ENCODE results near the gene ARHGAP28. TPM values are rescaled to one million over a fixed set of nuclear protein-coding genes. Genes with fewer than 3 reads are reported as not detected.
A peak's percentile ranks its signal among the peaks of the same experiment; 100 is the strongest.

ARHGAP28 gene
- polyA plus RNA-seq, 1 of the 3 experiments (the other 2 are of a cell fraction) = 0.99 TPM

GRCh38 chr18:6874315-6874714, 144.8 kb downstream of the ARHGAP28 start:
- Histone ChIP-seq H4K20me1 (ENCODE audit: insufficient read depth) (no peaks in the 10 kb centered on the region), H3K36me3 (replicated peaks in 1 of 2; ENCODE audit: control insufficient read depth in 1 of 2, insufficient read depth in 2 of 2, low read length in 1 of 2) (no peaks in the 10 kb centered on the region), H3K9ac (no peak overlapping the region), H3F3A (replicated peaks; ENCODE audit: insufficient read depth) (no peaks in the 10 kb centered on the region), H3K4me2 (no peak overlapping the region), H3K27me3 (ENCODE audit: insufficient read depth) (no peaks in the 10 kb centered on the region), H3K4me3 (ENCODE audit: low read depth in 2 of 2, low read length in 1 of 2) (no peak overlapping the region), H2AFZ (ENCODE audit: low read depth) (no peak overlapping the region), H3K27ac (ENCODE audit: low read depth in 2 of 2, low read length in 1 of 2) (no peak overlapping the region), H3K9me2 (no peaks in the 10 kb centered on the region), H3K79me2 (ENCODE audit: insufficient read depth) (no peaks in the 10 kb centered on the region), H3K4me1 (ENCODE audit: control insufficient read depth in 1 of 2, insufficient read depth in 2 of 2, low read depth in 1 of 2, low read length in 1 of 2) (peaks cover 0 to 4% of the 10 kb centered on the region in 2 experiments; a peak in 2 of 4 replicates), H3K9me3 (no peaks in the 10 kb centered on the region)
- ChIA-PET POLR2A (no interaction called here), CTCF (interaction anchor here (0.8 to 1.4 kb wide), 4 partner anchors 12 to 331 kb away, joined by 3 to 8 read pairs (median 3); no protein-coding TSS in a partner anchor)
- no peak for DNase-seq
- WGBS (ENCODE audit: low lambda C conversion rate) = 43% methylated on average over 1 of the region's 1 CpG
- peak; percentile 25; the same call in 1 of the 2 replicates for TF ChIP-seq SMC3 (IDR thresholded peaks at IDR 0.05; ENCODE audit: low read depth, low read length)
- TF ChIP-seq RAD21 (IDR thresholded peaks at IDR 0.05; ENCODE audit: low read length) = peak; percentile 66
- no peak for TF ChIP-seq YY1 (IDR thresholded peaks at IDR 0.05; ENCODE audit: low read depth)
- peak; percentile 43 for TF ChIP-seq CTCF (IDR thresholded peaks at IDR 0.05)

- ChIA-PET CTCF (interaction anchor here (0.7 to 1.3 kb wide), 2 partner anchors 10 to 333 kb away, joined by 3 to 8 read pairs; no protein-coding TSS in a partner anchor), POLR2A (no interaction called here)
- DNase-seq = no peak
- no peak overlapping the region for H2AFZ ChIP-seq (ENCODE audit: low read depth)
- H3K36me3 ChIP-seq (replicated peaks in 1 of 2; ENCODE audit: control insufficient read depth in 1 of 2, insufficient read depth in 2 of 2, low read length in 1 of 2) = no peaks in the 10 kb centered on the region
- no peak overlapping the region for H3K9ac ChIP-seq
- H4K20me1 ChIP-seq (ENCODE audit: insufficient read depth) = no peaks in the 10 kb centered on the region
- no peaks in the 10 kb centered on the region for H3K27me3 ChIP-seq (ENCODE audit: insufficient read depth)
- no peaks in the 10 kb centered on the region for H3K9me2 ChIP-seq
- H3K4me2 ChIP-seq = no peak overlapping the region
- H3K9me3 ChIP-seq = no peaks in the 10 kb centered on the region
- no peak overlapping the region for H3K27ac ChIP-seq (ENCODE audit: low read depth in 2 of 2, low read length in 1 of 2)
- no peaks in the 10 kb centered on the region for H3F3A ChIP-seq (replicated peaks; ENCODE audit: insufficient read depth)
- H3K4me1 ChIP-seq (ENCODE audit: control insufficient read depth in 1 of 2, insufficient read depth in 2 of 2, low read depth in 1 of 2, low read length in 1 of 2) = peaks cover 0 to 12% of the 10 kb centered on the region in 2 experiments; a peak in 2 of 4 replicates
- H3K79me2 ChIP-seq (ENCODE audit: insufficient read depth) = no peaks in the 10 kb centered on the region
- H3K4me3 ChIP-seq (ENCODE audit: low read depth in 2 of 2, low read length in 1 of 2) = no peak overlapping the region
- TF ChIP-seq RFX5 (IDR thresholded peaks at IDR 0.05; ENCODE audit: low read length) = no peak
- TF ChIP-seq USF2 (IDR thresholded peaks at IDR 0.05; ENCODE audit: borderline replicate concordance, low read depth, low read length) = no peak
- TF ChIP-seq FOSL2 (IDR thresholded peaks at IDR 0.05; ENCODE audit: borderline replicate concordance, low read depth) = no peak
- TF ChIP-seq IRF3 (IDR thresholded peaks at IDR 0.05; ENCODE audit: low read depth, low read length) = no peak
- no peak for TF ChIP-seq NFIC (IDR thresholded peaks at IDR 0.05; ENCODE audit: borderline replicate concordance)
- TF ChIP-seq POLR2AphosphoS5 (IDR thresholded peaks at IDR 0.05; ENCODE audit: low read depth, low read length) = no peak
- TF ChIP-seq GATA2 (CRISPR knock-in tag; IDR thresholded peaks at IDR 0.05) = no peak
- no peak for TF ChIP-seq FOXM1 (IDR thresholded peaks at IDR 0.05; ENCODE audit: low read depth)
- TF ChIP-seq RCOR1 (IDR thresholded peaks at IDR 0.05; ENCODE audit: low read length) = no peak
- no peak for TF ChIP-seq SMC3 (IDR thresholded peaks at IDR 0.05; ENCODE audit: low read depth, low read length)
- TF ChIP-seq TCF12 (IDR thresholded peaks at IDR 0.05) = no peak
- no peak for TF ChIP-seq TAF1 (IDR thresholded peaks at IDR 0.05; ENCODE audit: borderline replicate concordance, low read depth, low read length)
- no peak for TF ChIP-seq CTCF (IDR thresholded peaks at IDR 0.05)
- TF ChIP-seq TEAD4 (IDR thresholded peaks at IDR 0.05; ENCODE audit: borderline replicate concordance, insufficient read depth) = no peak
- no peak for TF ChIP-seq JUND (IDR thresholded peaks at IDR 0.05)
- TF ChIP-seq EZH2phosphoT487 (IDR thresholded peaks at IDR 0.05; ENCODE audit: borderline replicate concordance, low read depth) = no peak
- no peak for TF ChIP-seq GABPA (IDR thresholded peaks at IDR 0.05; ENCODE audit: low read depth)
- TF ChIP-seq NRF1 (IDR thresholded peaks at IDR 0.05; ENCODE audit: low read depth, low read length) = no peak
- 82% methylated on average over 6 of the region's 6 CpGs for WGBS (ENCODE audit: low lambda C conversion rate)
Observed at GRCh38 chr18:6875749-6876148, 146.2 kb downstream of the ARHGAP28 start.
